Measurements from ENCODE around the gene LEPROT. TPM values are rescaled to one million over a fixed set of nuclear protein-coding genes. Genes with fewer than 3 reads are reported as not detected.

The LEPROT gene
- total and polyA plus RNA-seq, 2 of the 8 experiments (the other 6 are each of a cell fraction or from before 2014, with no cell fraction given), result 25.7 to 27.2 TPM

GRCh38 chr1:65437616-65438015, 17.1 kb downstream of the LEPROT start:
- FAIRE-seq (no peak), DNase-seq (ENCODE audit: low read depth in 1 of 2, low spot score in 2 of 2) (no peak)
- Histone ChIP-seq H2AK5ac (ENCODE audit: low read depth, low read length) (no peak overlapping the region), H3K4me1 (replicated peaks in 1 of 4; ENCODE audit: control insufficient read depth in 3 of 4, insufficient read depth in 4 of 4, low read length in 3 of 4) (peaks cover 0 to 15% (median 6%) of the 10 kb centered on the region in 4 experiments; a peak in 4 of 7 replicates), H2BK5ac (ENCODE audit: low read depth, low read length) (no peak overlapping the region), H3K23ac (ENCODE audit: insufficient read length) (no peak overlapping the region), H3K27me3 (replicated peaks in 1 of 4; ENCODE audit: control insufficient read depth in 3 of 4, extremely low read depth in 1 of 4, insufficient read depth in 3 of 4, low read length in 3 of 4) (no peaks in the 10 kb centered on the region), H2BK15ac (ENCODE audit: low read length) (no peak overlapping the region), H3K9me3 (ENCODE audit: insufficient read depth in 2 of 2, low read depth in 1 of 2, low read length in 1 of 2) (peaks cover 0 to 6% of the 10 kb centered on the region in 2 experiments; a peak in 1 of 4 replicates), H4K20me1 (replicated peaks in 1 of 2; ENCODE audit: control insufficient read depth in 1 of 2, insufficient read depth in 2 of 2, low read length in 2 of 2) (no peaks in the 10 kb centered on the region), H3K9ac (replicated peaks in 1 of 4; ENCODE audit: extremely low read depth in 1 of 4, low read depth in 3 of 4, low read length in 3 of 4) (no peak overlapping the region), H2BK120ac (replicated peaks; ENCODE audit: low read depth, low read length) (no peak overlapping the region), H3K4ac (replicated peaks; ENCODE audit: insufficient read length, low read depth, low read length) (no peak overlapping the region), H3K23me2 (ENCODE audit: low read depth, low read length) (peaks cover 1% of the 10 kb centered on the region; the same call in 1 of the 2 replicates), H2AFZ (ENCODE audit: low read length) (no peak overlapping the region), H3K79me2 (ENCODE audit: control insufficient read depth in 1 of 2, insufficient read depth in 2 of 2, low read length in 2 of 2) (no peaks in the 10 kb centered on the region), H4K91ac (replicated peaks; ENCODE audit: insufficient read length, low read length) (no peak overlapping the region), H2BK20ac (ENCODE audit: low read length) (no peak overlapping the region), H4K5ac (ENCODE audit: insufficient read length, low read depth, low read length) (no peak overlapping the region), H3K36me3 (ENCODE audit: control insufficient read depth in 2 of 4, insufficient read depth in 4 of 4, low read length in 3 of 4) (no peaks in the 10 kb centered on the region; a peak in 1 of 8 replicates), H3K4me2 (ENCODE audit: insufficient read depth in 1 of 2, low read depth in 2 of 2, low read length in 2 of 2) (no peak overlapping the region), H2BK12ac (ENCODE audit: low read depth, low read length) (no peak overlapping the region), H3K56ac (replicated peaks; ENCODE audit: insufficient read length, low read depth, low read length) (no peak overlapping the region), H3K18ac (ENCODE audit: extremely low read depth, low read length) (no peak overlapping the region), H3K4me3 (ENCODE audit: extremely low read depth in 1 of 4, insufficient read depth in 2 of 4, low read depth in 3 of 4, low read length in 4 of 4) (no peak overlapping the region), H3K27ac (ENCODE audit: low read depth, low read length) (no peak overlapping the region), H3K14ac (ENCODE audit: insufficient read length) (no peak overlapping the region), H4K8ac (ENCODE audit: extremely low read depth, insufficient read depth, low read length) (no peak overlapping the region), H3K79me1 (ENCODE audit: low read depth, low read length) (no peaks in the 10 kb centered on the region)
- ChIA-PET POLR2A (ENCODE audit: partially characterized antibody) (interaction anchor here (0.7 to 1.3 kb wide), 3 partner anchors 9 to 20 kb away, joined by 3 read pairs; no protein-coding TSS in a partner anchor), CTCF (ENCODE audit: partially characterized antibody) (interaction anchor here (0.6 to 5.0 kb wide), 6 partner anchors 12 to 391 kb away, joined by 3 to 27 read pairs (median 6); no protein-coding TSS in a partner anchor)
- 91 to 100% methylated on average over 2 to 7 of the region's 7 CpGs for whole genome bisulfite sequencing, 2 experiments (ENCODE audit: extremely low coverage in 1 of 2, insufficient coverage in 1 of 2, insufficient read length in 1 of 2, insufficient replicate concordance in 2 of 2, low coverage in 1 of 2, low lambda C conversion rate in 2 of 2, missing lambda C conversion rate in 1 of 2)
- TF ChIP-seq CBX8 (IDR thresholded peaks at IDR 0.05; ENCODE audit: borderline replicate concordance, low read depth, low read length) (no peak), USF2 (IDR thresholded peaks at IDR 0.05; ENCODE audit: low read length) (no peak), ATF2 (IDR thresholded peaks at IDR 0.05; ENCODE audit: low read length) (no peak), SP1 (IDR thresholded peaks at IDR 0.05; ENCODE audit: low read depth, low read length) (no peak), GTF2F1 (IDR thresholded peaks at IDR 0.05; ENCODE audit: borderline replicate concordance, low read depth, low read length) (no peak), POLR2A (IDR thresholded peaks at IDR 0.05; ENCODE audit: control extremely low read depth in 1 of 2, low read depth in 2 of 2, low read length in 2 of 2) (no peak), CHD2 (IDR thresholded peaks at IDR 0.05; ENCODE audit: low read length) (no peak), CBX5 (IDR thresholded peaks at IDR 0.05; ENCODE audit: low read depth, low read length) (no peak), BRCA1 (IDR thresholded peaks at IDR 0.05; ENCODE audit: low read depth, low read length) (no peak), POLR2AphosphoS5 (IDR thresholded peaks at IDR 0.05; ENCODE audit: low read depth, low read length) (no peak), KDM4A (IDR thresholded peaks at IDR 0.05; ENCODE audit: low read depth, low read length, severe bottlenecking) (no peak), RXRA (IDR thresholded peaks at IDR 0.05; ENCODE audit: insufficient read depth, low read depth, low read length) (no peak)

All from H1 (cell line).